GM23248 (cell line): Measurements from ENCODE around the gene TMC1. TPM values are rescaled to one million over a fixed set of nuclear protein-coding genes. Genes with fewer than 3 reads are reported as not detected.

ENCODE experiments used
- DNase-seq: peaks from one replicate; pipeline ENCODE4 v3.0.0-alpha.2; 2015
- H2AFZ ChIP-seq: fragments of 200-600 bp; sonication (generic); 2 replicates; pipeline ENCODE4 v1.6.1; 2016; ENCODE audit warnings: antibody characterized with exemption
- H3F3A ChIP-seq: fragments of 200-600 bp; sonication (generic); 2 replicates; pipeline ENCODE4 v1.6.1; 2016; ENCODE audit warnings: mild to moderate bottlenecking, antibody characterized with exemption, mixed run types; ENCODE audit not compliant: insufficient read depth
- H3K27ac ChIP-seq: fragments of 200-600 bp; sonication (generic); 2 replicates; pipeline ENCODE4 v1.5.1; 2016; ENCODE audit warnings: mild to moderate bottlenecking
- H3K27me3 ChIP-seq: fragments of 200-600 bp; sonication (generic); replicated peaks from 2 replicates; pipeline ENCODE4 v1.6.1; 2016; ENCODE audit warnings: mild to moderate bottlenecking; ENCODE audit not compliant: insufficient read depth
- H3K36me3 ChIP-seq: fragments of 200-600 bp; sonication (generic); 2 replicates; pipeline ENCODE4 v1.6.1; 2016; ENCODE audit warnings: low read depth, mild to moderate bottlenecking
- H3K4me1 ChIP-seq: fragments of 200-600 bp; sonication (generic); 2 replicates; pipeline ENCODE4 v1.6.1; 2016; ENCODE audit warnings: mild to moderate bottlenecking; ENCODE audit not compliant: insufficient read depth
- H3K4me2 ChIP-seq: fragments of 200-600 bp; sonication (generic); one replicate; pipeline ENCODE4 v1.6.1; 2016; ENCODE audit warnings: mild to moderate bottlenecking; ENCODE audit not compliant: unreplicated experiment
- H3K4me3 ChIP-seq: fragments of 200-600 bp; sonication (generic); 2 replicates; pipeline ENCODE4 v1.5.1; 2016; ENCODE audit warnings: mild to moderate bottlenecking
- H3K79me2 ChIP-seq: fragments of 200-600 bp; sonication (generic); 2 replicates; pipeline ENCODE4 v1.6.1; 2016; ENCODE audit warnings: mild to moderate bottlenecking; ENCODE audit not compliant: insufficient read depth
- H3K9ac ChIP-seq: fragments of 200-600 bp; sonication (generic); 2 replicates; pipeline ENCODE4 v1.6.1; 2016; ENCODE audit warnings: mild to moderate bottlenecking
- H3K9me2 ChIP-seq: fragments of 200-600 bp; sonication (generic); 2 replicates; pipeline ENCODE4 v1.6.1; 2016; ENCODE audit warnings: mixed run types, mild to moderate bottlenecking, moderate library complexity; ENCODE audit not compliant: insufficient read depth
- H3K9me3 ChIP-seq: fragments of 200-600 bp; sonication (generic); one replicate; pipeline ENCODE4 v1.6.1; 2017; ENCODE audit warnings: low read depth
- H4K20me1 ChIP-seq: fragments of 200-600 bp; sonication (generic); 2 replicates; pipeline ENCODE4 v1.6.0; 2016; ENCODE audit not compliant: insufficient read depth
- EZH2 ChIP-seq: fragments of 200-600 bp; sonication (generic); IDR thresholded peaks from 2 replicates; pipeline ENCODE4 v1.6.1; 2018; ENCODE audit warnings: antibody characterized with exemption, mild to moderate bottlenecking; ENCODE audit not compliant: insufficient read depth, poor library complexity, severe bottlenecking
- EZH2phosphoT487 ChIP-seq: fragments of 200-600 bp; sonication (generic); IDR thresholded peaks from 2 replicates; pipeline ENCODE4 v1.6.1; 2018; ENCODE audit warnings: antibody characterized with exemption, moderate library complexity, mild to moderate bottlenecking, low read depth; ENCODE audit not compliant: insufficient read depth
- WGBS, 2 experiments: methylation state at CpG; one replicate each; pipeline ENCODE4 v1.1.6; 2015 to 2017; ENCODE audit warnings: low lambda C conversion rate in 2 of 2, low coverage in 1 of 2; ENCODE audit errors: missing lambda C conversion rate in 2 of 2; 5-methylcytosine and 5-hydroxymethylcytosine counted together
- in situ Hi-C: fragments of 300-500 bp; cut with MboI; formaldehyde crosslinking; loops from 2 replicates; pipeline ENCODE4 v1.15.0; 2020
- polyA plus RNA-seq: library from polyadenylated mRNA; unstranded; fragments of >200 nt; fragmentation: Nextera tagmentation; extraction: Ambion mirVana; gene quantifications from 2 replicates; pipeline ENCODE4 v1.2.1, GENCODE V29; 2016
- total RNA-seq: library from RNA; depleted of rRNA; stranded (reverse); fragments of >200 nt; shearing (Covaris generic); gene quantifications from 2 replicates; pipeline ENCODE4 v1.2.3, GENCODE V29; 2014

The TMC1 gene
- total and polyA plus RNA-seq, 2 experiments from 2014 or later: 0.45 TPM; not detected in 1

DNA sequence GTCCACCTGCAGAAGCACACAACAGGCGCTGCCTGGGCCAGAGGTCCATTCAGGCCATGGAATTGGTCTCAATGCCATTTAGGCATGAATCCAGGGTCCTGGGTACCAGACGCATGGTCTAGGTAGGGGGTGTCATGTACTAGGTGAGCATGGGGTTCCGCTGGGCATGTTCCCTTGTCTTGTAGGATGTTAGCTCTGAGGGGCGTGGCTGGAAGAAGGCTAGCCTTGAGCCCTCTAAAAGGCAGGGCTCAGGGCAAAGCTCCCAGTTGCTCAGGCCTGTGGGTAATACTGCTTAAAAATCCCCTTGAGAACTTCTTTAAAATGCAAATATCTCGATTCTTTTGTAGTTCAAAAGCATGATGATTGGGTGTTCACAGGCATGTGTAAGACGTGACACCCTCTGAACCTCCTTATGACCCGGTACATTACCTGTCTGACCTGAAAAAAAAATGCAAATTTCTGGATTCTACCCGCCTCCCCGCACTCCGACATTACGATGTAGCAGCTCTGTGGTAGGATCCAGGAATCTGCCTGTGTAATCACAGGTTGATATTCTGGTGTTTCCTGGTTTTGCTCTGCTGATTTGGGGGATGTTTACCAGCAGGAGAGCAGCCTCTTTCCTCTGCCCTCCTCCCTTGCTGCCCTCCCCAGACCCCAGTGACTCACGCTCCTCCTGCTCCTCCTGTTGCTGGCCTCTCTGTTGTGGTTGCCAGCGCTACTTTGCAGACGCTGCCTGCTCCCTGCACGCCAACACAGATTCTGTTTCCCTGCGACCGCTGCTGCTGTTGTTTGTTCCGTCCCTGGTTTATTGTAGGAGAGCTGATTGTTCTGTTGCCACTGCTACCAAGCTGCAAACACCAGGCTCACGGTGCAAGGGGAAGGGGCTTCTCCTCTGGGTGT is 5.7 kb downstream of the TMC1 start:
- no peaks in the 10 kb centered on the region for H3K27me3 ChIP-seq
- WGBS, 2 experiments: 22 to 24% methylated on average over 19 of the region's 19 CpGs
- DNase-seq: peak; percentile 98
- peak overlapping the region; percentile 95 for H3K4me2 ChIP-seq
- peak overlapping the region; percentile 63 for H3K4me3 ChIP-seq
- TF ChIP-seq EZH2 (no peak), EZH2phosphoT487 (no peak)
- no peaks in the 10 kb centered on the region for H3K9me3 ChIP-seq
- H3F3A ChIP-seq: peaks cover 21% of the 10 kb centered on the region
- no peaks in the 10 kb centered on the region for H3K79me2 ChIP-seq
- peak overlapping the region; percentile 86 for H2AFZ ChIP-seq
- H3K36me3 ChIP-seq: no peaks in the 10 kb centered on the region
- no peaks in the 10 kb centered on the region for H4K20me1 ChIP-seq
- H3K9ac ChIP-seq: peak overlapping the region; percentile 92
- H3K9me2 ChIP-seq: no peaks in the 10 kb centered on the region
- H3K4me1 ChIP-seq: peaks cover 33% of the 10 kb centered on the region
- peak overlapping the region; percentile 92 for H3K27ac ChIP-seq
- in situ Hi-C loops: no loop called here

- Histone ChIP-seq H3K27ac (peak overlapping the region; percentile 92), H2AFZ (peak overlapping the region; percentile 86), H3K4me2 (peak overlapping the region; percentile 95), H4K20me1 (no peaks in the 10 kb centered on the region), H3K4me1 (peaks cover 33% of the 10 kb centered on the region), H3K9me3 (no peaks in the 10 kb centered on the region), H3K36me3 (no peaks in the 10 kb centered on the region), H3K79me2 (no peaks in the 10 kb centered on the region), H3K9me2 (no peaks in the 10 kb centered on the region), H3F3A (peaks cover 21% of the 10 kb centered on the region), H3K9ac (peak overlapping the region; percentile 92), H3K27me3 (no peaks in the 10 kb centered on the region), H3K4me3 (peak overlapping the region; percentile 63)
- no peak for DNase-seq
- in situ Hi-C loops: no loop called here
- TF ChIP-seq EZH2 (no peak), EZH2phosphoT487 (no peak)
- WGBS, 2 experiments: 31 to 40% methylated on average over 5 of the region's 5 CpGs
These were observed 6.4 kb downstream of the TMC1 start for GRCh38 chr9:72527801-72528195.

DNA sequence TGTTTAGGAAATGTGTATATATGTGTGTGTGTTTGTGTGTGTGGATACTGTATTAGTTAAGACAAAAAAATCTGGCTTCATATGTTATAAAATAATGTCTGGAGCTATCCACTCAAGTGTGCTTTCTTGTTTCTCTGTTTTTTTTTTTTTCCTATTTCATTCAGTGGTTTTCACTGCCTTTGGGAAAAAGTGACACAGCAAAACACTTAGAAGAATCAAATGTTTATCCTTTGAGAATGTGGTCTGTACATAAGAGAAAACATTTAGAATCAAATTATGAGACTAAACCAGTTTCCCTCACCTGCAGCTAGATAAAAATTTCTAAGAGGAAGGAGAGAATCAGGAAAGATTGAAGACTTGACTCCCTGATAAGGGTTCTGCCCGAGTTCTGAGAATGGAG is 8.1 kb downstream of the TMC1 start:
- Histone ChIP-seq H3K79me2 (no peaks in the 10 kb centered on the region), H3K9me3 (no peaks in the 10 kb centered on the region), H3K27me3 (no peaks in the 10 kb centered on the region), H4K20me1 (no peaks in the 10 kb centered on the region), H3K9ac (no peak overlapping the region), H3K36me3 (no peaks in the 10 kb centered on the region), H3K9me2 (no peaks in the 10 kb centered on the region), H3K4me1 (peaks cover 32% of the 10 kb centered on the region), H2AFZ (no peak overlapping the region), H3K4me2 (no peak overlapping the region), H3F3A (peaks cover 15% of the 10 kb centered on the region), H3K27ac (no peak overlapping the region), H3K4me3 (no peak overlapping the region)
- 45 to 60% methylated on average over 1 of the region's 1 CpG for WGBS, 2 experiments
- in situ Hi-C loops: no loop called here
- TF ChIP-seq EZH2 (no peak), EZH2phosphoT487 (no peak)
- no peak for DNase-seq

GRCh38 chr9:72533322-72533721 is 11.9 kb downstream of the TMC1 start:
- Histone ChIP-seq H3K79me2 (no peaks in the 10 kb centered on the region), H4K20me1 (no peaks in the 10 kb centered on the region), H3K4me3 (no peak overlapping the region), H3K4me1 (0 out of 2 replicates have a peak, but pooled peaks cover 1% of the 10 kb centered on the region), H3K27ac (no peak overlapping the region), H3K9ac (no peak overlapping the region), H3K36me3 (no peaks in the 10 kb centered on the region), H3K27me3 (no peaks in the 10 kb centered on the region), H3K4me2 (no peak overlapping the region), H3F3A (no peaks in the 10 kb centered on the region; the same call in 1 of the 2 replicates), H2AFZ (no peak overlapping the region), H3K9me2 (no peaks in the 10 kb centered on the region), H3K9me3 (no peaks in the 10 kb centered on the region)
- WGBS, 2 experiments: 64 to 87% methylated on average over 1 of the region's 1 CpG
- no peak for DNase-seq
- in situ Hi-C loops: no loop called here
- TF ChIP-seq EZH2phosphoT487 (no peak), EZH2 (no peak)
